T-helper 1 cell treated with Interleukin-12 subunit alpha and Interleukin-12 subunit beta and Interleukin-4 antibody, amounts not matched to agents 30 ng/mL and 1 ng/mL, for 36 hours (primary cell): ENCODE results near the gene KCNJ10. TPM values are rescaled to one million over a fixed set of nuclear protein-coding genes. Genes with fewer than 3 reads are reported as not detected.
"Not testable (repeated sequence)": the region's sequence is repeated elsewhere in the genome, so short reads cannot be mapped to it uniquely, and the experiment has no call there.

Experiments
- intact Hi-C: fragments of 100-400 bp; cut with micrococcal nuclease; formaldehyde crosslinking; loops from one replicate; pipeline ENCODE4 v1.15.1; 2024
- total RNA-seq: library from RNA; stranded (reverse); gene quantifications from 2 replicates; pipeline ENCODE4 v1.2.3, GENCODE V29; 2022

KCNJ10 gene
- total RNA-seq, 1 donor from 2014 or later, result not detected

- intact Hi-C loops, result no loop called here
Measured at GRCh38 chr1:160064164-160064563, 5.8 kb downstream of the KCNJ10 start.

GRCh38 chr1:160063176-160063575 lies 6.8 kb downstream of the KCNJ10 start:
- intact Hi-C loops, result no loop called here

GRCh38 chr1:160062230-160062532 lies 7.8 kb downstream of the KCNJ10 start:
- intact Hi-C loops, result no loop called here

- intact Hi-C loops, result no loop called here
Measured at GRCh38 chr1:160061369-160062229, 8.4 kb downstream of the KCNJ10 start.

GRCh38 chr1:160058087-160058486 lies 11.9 kb downstream of the KCNJ10 start:
- intact Hi-C loops, result no loop called here

GRCh38 chr1:160056648-160057169 lies 13.3 kb downstream of the KCNJ10 start:
- intact Hi-C loops, result no loop called here

GRCh38 chr1:160053548-160054365 lies 16.2 kb downstream of the KCNJ10 start:
- intact Hi-C loops, result no loop called here

- intact Hi-C loops, result no loop called here
Measured at GRCh38 chr1:160052936-160053335, 17.0 kb downstream of the KCNJ10 start.

- intact Hi-C loops, result no loop called here
Measured at GRCh38 chr1:160050619-160051018, 19.3 kb downstream of the KCNJ10 start.

GRCh38 chr1:160050182-160050581 lies 19.8 kb downstream of the KCNJ10 start:
- intact Hi-C loops, result not testable (repeated sequence)

GRCh38 chr1:160049101-160049500 lies 20.9 kb downstream of the KCNJ10 start:
- intact Hi-C loops, result loop anchor here (5.0 kb wide), 1 partner anchor 203 kb away; no protein-coding TSS in a partner anchor

- intact Hi-C loops, result loop anchor here (5.0 kb wide), 1 partner anchor 204 kb away; no protein-coding TSS in a partner anchor
Measured at GRCh38 chr1:160048335-160048734, 21.6 kb downstream of the KCNJ10 start.

- intact Hi-C loops, result loop anchor here (5.0 kb wide), 1 partner anchor 205 kb away; no protein-coding TSS in a partner anchor
Measured at GRCh38 chr1:160047111-160047991, 22.6 kb downstream of the KCNJ10 start.

GRCh38 chr1:160046494-160047110 lies 23.4 kb downstream of the KCNJ10 start:
- intact Hi-C loops, result loop anchor here (1.0 to 5.0 kb wide), 4 partner anchors 15 to 206 kb away; partner anchors contain the start of gene PIGM

- intact Hi-C loops, result loop anchor here (1.0 to 5.0 kb wide), 4 partner anchors 14 to 207 kb away; partner anchors contain the start of gene PIGM
Measured at GRCh38 chr1:160045653-160046052, 24.3 kb downstream of the KCNJ10 start.

GRCh38 chr1:160043543-160043942 lies 26.4 kb downstream of the KCNJ10 start:
- intact Hi-C loops, result no loop called here

- intact Hi-C loops, result no loop called here
Measured at GRCh38 chr1:160040476-160040875, 29.5 kb downstream of the KCNJ10 start.

- intact Hi-C loops, result loop anchor here (1.0 kb wide), 1 partner anchor 66 kb away; the partner anchor contains the start of gene IGSF8
Measured at GRCh38 chr1:160032165-160032820, 37.7 kb downstream of the KCNJ10 start.

GRCh38 chr1:160031365-160032164 lies 38.4 kb downstream of the KCNJ10 start, which contains the start of gene PIGM:
PIGM (minus strand) TSS chr1:160031990; CDS start chr1:160031739, 251 bp downstream.
- intact Hi-C loops, result loop anchor here (1.0 to 2.0 kb wide), 11 partner anchors 15 to 312 kb away; partner anchors contain the start of genes COPA, DUSP23, IGSF8 and NCSTN
